Left colon (tissue), 2 donors: ENCODE measurements around the gene GRM7. TPM values are rescaled to one million over a fixed set of nuclear protein-coding genes. Genes with fewer than 3 reads are reported as not detected.

Experiments
- ATAC-seq: fragments of 200-7000 bp; cut with Tn5 transposase; one replicate; pipeline ENCODE4 v1.9.1; 2020; ENCODE audit warnings: mild to moderate bottlenecking, moderate library complexity
- DNase-seq, 2 donors: peaks; one replicate each; pipeline ENCODE4 v3.0.0-alpha.2; 2020
- intact Hi-C, 2 donors: fragments of 100-400 bp; cut with DNase I in 1 of 2; cut with micrococcal nuclease in 1 of 2; formaldehyde crosslinking; loops; one replicate each; pipeline versions ENCODE4 v1.11.2 to v1.14.0; 2022; cut with DNase I, micrococcal nuclease
- total RNA-seq, 2 donors: library from RNA; stranded (reverse); fragmentation: NEBNext Ultra II Directional; extraction: Animal tissue kit (Norgen Biotek cat#: 25700); gene quantifications; one replicate each; pipeline ENCODE4 v1.2.1, GENCODE V29; 2021
- donor health status: DM: no; HTN: no; CAD: no.
- donor health status: DM: yes; HTN: yes; CAD: no.

Gene GRM7
- total RNA-seq, 2 donors from 2014 or later: 0.12 to 0.59 TPM

- ATAC-seq: no peak
- intact Hi-C loops: no loop called here
- DNase-seq: no peak
Observed at GRCh38 chr3:7651274-7651673, 790.4 kb downstream of the GRM7 start.

GRCh38 chr3:7657214-7658112, 796.5 kb downstream of the GRM7 start:
- ATAC-seq: no peak
- intact Hi-C loops: no loop called here
- DNase-seq: no peak

GRCh38 chr3:7658294-7658693, 797.4 kb downstream of the GRM7 start:
- DNase-seq (no peak), ATAC-seq (no peak)
- intact Hi-C loops: no loop called here

GRCh38 chr3:7659079-7659478, 798.2 kb downstream of the GRM7 start:
- DNase-seq (no peak), ATAC-seq (no peak)
- intact Hi-C loops: no loop called here

DNA sequence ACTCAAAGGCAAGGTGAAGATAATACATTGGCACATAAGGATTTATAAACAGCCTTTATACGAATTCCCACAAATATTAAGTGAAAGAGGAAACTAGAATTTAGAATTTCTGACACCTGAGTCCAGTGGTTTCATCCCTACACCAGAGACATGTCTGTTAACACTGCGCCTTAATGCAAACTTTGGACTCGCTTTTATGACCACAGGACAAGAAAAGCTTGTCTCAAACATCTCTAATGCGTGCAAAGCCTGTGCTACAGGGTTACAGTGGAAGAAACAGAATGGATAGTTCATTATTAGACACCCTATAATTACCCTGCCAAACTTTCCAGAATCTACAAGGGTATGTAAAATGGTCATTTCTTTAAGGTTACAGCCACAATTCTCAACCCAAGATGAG, 802.9 kb downstream of the GRM7 start:
- intact Hi-C loops: no loop called here
- DNase-seq (no peak), ATAC-seq (no peak)

DNA sequence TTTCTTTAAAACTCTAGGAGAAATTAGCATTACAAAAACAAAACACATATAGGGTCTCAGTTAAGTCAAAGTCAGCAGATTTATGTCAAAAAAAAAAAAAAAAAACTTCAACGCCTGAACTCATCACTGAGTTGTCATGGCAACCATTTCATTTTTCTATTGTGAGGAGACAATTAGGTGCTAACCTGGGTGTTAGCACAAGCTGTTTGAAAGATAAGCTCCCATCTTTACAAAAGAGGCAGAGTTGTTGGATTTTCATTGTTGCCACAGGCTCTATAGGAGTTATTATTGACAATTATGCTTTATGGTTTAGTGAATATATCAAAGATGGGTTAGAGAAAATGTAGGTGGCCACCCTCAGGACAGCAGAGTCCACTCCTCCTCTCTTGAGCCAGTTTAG, 806.9 kb downstream of the GRM7 start:
- intact Hi-C loops: no loop called here
- no peak for DNase-seq

GRCh38 chr3:7669641-7670040, 808.7 kb downstream of the GRM7 start:
- no peak for DNase-seq
- intact Hi-C loops: no loop called here
- ATAC-seq: no peak

More for the DNA sequence above, 806.9 kb downstream of the GRM7 start:
- no peak for ATAC-seq

GRCh38 chr3:7678521-7678920, 817.6 kb downstream of the GRM7 start:
- no peak for ATAC-seq
- intact Hi-C loops: no loop called here
- DNase-seq: no peak

DNA sequence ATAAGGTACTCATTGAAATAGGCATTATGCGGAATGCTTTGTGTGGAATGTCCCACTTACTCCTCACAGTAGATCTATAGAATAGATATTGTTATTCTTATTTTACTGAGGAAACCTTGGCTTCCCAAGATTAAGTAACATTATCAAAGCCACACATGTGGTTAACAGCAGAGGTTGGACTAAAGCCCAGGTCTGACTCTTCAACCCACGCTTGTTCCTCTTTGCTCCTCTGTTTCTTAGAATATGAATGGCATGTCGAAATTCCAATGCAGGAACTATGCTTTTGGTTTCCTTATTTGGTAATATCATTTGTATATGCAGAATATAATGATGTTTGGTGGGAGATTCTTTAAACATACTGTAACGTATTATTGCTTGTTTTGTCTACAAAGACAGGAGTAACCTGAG, 821.9 kb downstream of the GRM7 start:
- ATAC-seq (no peak), DNase-seq (no peak)
- intact Hi-C loops: no loop called here

DNA sequence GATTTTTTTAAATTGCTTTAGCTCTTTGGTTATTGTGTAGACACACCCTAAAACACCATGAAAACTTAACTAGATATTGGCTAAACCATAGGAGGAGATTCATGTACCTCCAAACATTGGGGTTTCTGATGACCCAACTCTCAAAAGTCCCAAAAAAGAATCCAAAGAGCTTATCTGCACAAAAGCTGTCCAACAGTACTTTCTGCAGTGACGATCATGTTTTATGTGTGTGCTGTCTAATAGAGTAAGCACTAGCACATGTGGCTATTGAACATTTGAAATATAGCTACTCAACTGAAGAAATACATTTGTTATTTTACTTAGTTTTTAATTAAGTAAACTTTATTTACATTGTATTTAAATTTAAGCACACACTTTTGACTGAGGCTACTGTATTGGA, 822.5 kb downstream of the GRM7 start:
- ATAC-seq: no peak
- no peak for DNase-seq
- intact Hi-C loops: no loop called here

DNA sequence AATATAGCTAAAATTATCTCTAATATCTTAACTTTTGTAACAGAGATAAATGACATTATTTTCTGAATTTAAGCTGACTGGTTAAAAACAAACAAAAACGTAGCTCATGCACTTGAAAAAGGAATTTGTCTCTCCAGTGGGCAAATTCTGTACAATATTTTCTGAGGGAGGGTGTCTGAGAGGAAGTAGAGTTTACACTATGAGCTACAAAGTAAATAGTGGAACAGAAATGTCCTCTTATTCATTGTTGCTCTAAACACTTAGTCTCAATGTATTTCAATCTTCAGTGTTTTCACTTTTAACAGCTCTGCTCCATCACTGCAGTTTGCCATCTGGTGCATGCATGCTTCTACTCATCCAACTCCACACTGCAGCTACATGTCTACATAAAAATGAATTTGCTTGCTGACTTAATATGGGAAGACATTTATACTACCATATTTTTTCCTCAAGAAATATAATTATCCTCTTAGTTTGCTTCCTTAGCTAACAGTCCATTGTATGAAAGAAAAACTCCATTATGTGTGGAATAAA, 823.3 kb downstream of the GRM7 start:
- no peak for DNase-seq
- no peak for ATAC-seq
- intact Hi-C loops: no loop called here

DNA sequence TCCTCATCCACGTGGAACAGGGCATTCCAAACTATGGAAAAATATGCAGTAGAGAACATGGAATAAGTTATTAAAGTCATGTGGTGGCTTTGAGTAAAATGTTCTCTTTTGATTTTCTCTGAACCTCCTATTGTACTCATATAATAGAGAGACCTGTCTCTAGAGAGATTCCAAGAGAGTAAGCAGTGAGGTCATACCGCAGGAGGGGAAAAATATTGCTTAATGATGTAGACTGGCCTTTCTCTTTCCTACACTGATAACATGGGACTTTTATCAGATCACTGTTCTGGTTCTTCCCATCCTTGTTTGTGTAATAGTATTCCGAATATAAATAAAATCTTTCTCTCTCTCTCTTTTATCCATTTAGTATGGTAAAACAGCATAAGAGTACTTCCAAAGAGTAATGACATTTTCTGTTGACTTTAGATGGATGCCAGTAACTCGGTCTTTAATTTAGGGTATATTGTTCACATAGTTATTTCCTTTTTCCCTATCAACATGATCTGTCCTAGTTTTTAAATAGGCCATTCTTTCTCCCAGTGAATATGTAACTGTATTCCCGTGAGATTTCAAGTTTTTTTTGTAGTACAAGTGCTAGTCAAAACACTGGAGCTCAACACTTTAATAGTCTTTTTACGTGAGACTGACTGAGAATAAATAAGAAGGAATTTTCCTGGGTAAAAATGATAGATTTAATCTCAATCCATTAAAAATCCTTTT, 826.7 kb downstream of the GRM7 start:
- intact Hi-C loops: no loop called here
- ATAC-seq: no peak

GRCh38 chr3:7692866-7693265, 832.0 kb downstream of the GRM7 start:
- DNase-seq: no peak
- no peak for ATAC-seq
- intact Hi-C loops: no loop called here

More for the DNA sequence above, 826.7 kb downstream of the GRM7 start:
- DNase-seq: no peak

- DNase-seq (no peak), ATAC-seq (no peak)
- intact Hi-C loops: no loop called here
Observed at GRCh38 chr3:7693976-7694375, 833.1 kb downstream of the GRM7 start.

- no peak for ATAC-seq
- no peak for DNase-seq
- intact Hi-C loops: no loop called here
Observed at GRCh38 chr3:7695049-7695448, 834.1 kb downstream of the GRM7 start.

GRCh38 chr3:7696320-7696719, 835.4 kb downstream of the GRM7 start:
- intact Hi-C loops: no loop called here
- no peak for DNase-seq
- ATAC-seq: no peak

DNA sequence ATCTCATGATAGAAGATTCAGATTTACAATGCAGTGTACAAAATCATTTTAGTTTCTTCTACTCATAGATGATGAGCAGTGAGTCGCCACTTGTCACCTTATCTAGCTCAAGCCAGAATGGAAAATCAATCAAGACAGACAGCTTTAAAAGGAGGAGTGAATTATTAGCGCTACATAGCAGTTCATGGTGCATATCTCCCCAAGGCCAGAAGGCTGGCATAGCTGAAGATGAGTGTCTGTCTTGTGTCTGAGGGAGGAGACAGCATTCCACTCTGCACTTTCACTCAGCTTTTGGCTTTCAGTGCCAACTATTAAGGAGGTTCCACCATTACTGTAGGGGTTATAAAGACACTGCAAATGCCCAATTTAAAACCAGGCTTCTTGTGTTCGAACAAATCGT, 836.6 kb downstream of the GRM7 start:
- ATAC-seq (no peak), DNase-seq (no peak)
- intact Hi-C loops: no loop called here

- ATAC-seq (no peak), DNase-seq (no peak)
- intact Hi-C loops: no loop called here
Observed at GRCh38 chr3:7700539-7700938, 839.6 kb downstream of the GRM7 start.

- ATAC-seq (no peak), DNase-seq (no peak)
- intact Hi-C loops: no loop called here
Observed at GRCh38 chr3:7700977-7701376, 840.1 kb downstream of the GRM7 start.

DNA sequence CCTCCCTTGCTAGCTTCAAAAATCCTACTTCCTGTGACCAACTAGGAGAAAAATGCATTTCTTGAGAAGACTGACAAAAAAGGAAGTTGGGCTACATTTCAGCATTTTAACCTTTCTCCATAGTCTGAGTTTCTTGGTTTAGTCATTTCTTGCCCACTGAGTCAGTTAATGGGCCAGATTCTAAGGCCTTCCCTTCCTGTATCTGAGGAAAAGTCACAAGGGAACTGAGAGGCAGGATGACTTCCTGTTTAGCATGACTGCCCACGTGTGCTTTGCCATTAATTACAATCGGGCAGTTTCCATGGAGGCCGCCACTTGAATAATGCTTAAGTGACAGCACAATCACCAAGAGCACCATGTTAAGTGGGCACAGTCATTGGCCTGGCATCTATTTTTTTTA, 846.3 kb downstream of the GRM7 start:
- no peak for ATAC-seq
- intact Hi-C loops: no loop called here
- DNase-seq: no peak
